IPS DF 4.7 (cell line): ENCODE results near the gene ELOVL6.
"Not testable (repeated sequence)": the region's sequence is repeated elsewhere in the genome, so short reads cannot be mapped to it uniquely, and the experiment has no call there.

Source experiments
- DNase-seq: peaks from one replicate; pipeline ENCODE4 v3.0.0-alpha.2; 2013; ENCODE audit warnings: low spot score; ENCODE audit errors: extremely low read depth

ELOVL6 gene

DNA sequence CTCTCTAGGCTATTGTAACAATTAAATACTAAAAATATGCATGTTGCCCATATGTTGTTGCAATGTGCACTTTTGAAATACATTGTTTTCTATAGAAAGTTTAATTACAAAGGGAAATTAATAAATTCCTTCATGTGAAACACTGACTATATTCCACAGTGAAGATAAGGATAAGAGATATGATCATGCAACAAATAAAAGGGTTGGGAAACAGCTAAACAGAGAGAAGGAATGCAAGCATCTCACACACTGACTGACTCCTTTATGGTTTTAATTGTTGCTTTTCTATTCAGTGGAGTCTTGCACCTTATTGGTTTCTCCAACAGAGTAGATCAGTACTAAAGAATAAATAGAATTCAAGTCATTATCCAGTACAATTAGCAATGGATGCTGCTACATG is 37.8 kb downstream of the ELOVL6 start:
- DNase-seq = no peak

DNA sequence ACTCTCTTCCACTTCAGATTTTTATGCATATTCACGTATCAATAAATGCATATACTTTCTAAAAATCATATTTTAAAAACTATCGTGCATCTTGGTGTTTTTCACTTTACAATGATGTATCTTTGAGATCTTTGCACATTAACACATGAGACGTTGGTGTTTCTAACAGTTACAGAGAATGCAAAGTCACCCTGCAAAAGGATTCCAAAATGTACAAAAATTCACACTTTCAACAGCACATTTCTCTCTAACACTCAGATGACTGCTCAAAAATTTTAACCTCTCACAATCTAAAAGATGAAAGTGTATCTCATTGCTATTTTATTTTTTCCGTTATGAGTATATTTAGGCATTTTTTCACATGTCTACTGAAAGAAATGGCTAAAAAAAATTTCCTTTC is 38.9 kb downstream of the ELOVL6 start:
- no peak for DNase-seq

DNA sequence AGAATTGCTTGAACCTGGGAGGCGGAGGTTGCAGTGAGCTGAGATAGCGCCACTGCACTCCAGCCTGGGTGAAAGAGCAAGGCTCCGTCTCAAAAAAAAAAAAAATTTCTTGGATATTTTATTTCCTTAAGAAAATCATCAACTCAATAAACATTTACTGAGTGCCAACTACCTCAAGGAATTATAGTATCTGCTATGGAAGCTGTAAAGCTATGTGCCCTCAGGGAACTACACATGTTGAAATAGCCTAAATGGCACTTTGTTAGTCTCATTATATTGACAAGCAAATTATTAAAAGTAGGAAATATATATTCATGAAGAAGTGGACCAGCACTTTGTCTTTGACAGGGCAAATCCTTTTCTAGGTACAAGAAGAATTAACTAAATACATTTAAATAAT is 40.8 kb downstream of the ELOVL6 start:
- DNase-seq = no peak

GRCh38 chr4:110157166-110157565 is 41.2 kb downstream of the ELOVL6 start:
- not testable (repeated sequence) for DNase-seq

DNA sequence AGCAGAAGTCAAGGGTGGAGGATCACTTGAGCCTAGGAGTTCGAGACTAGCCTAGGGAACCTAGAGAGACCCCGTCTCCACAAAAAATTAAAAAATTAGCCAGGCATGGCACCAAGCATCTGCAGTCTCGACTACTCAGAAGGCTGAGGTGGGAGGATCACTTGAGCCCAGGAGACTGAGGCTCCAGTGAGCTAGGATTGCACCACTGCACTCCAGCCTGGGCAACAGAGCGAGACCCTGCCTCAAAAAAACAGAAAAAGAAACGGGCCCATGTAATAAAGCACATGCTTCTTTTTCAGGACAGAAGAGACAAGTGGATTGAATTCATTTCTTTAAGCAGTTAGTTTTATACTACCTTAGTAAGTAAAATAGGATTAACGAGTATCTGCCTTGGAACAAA is 42.0 kb downstream of the ELOVL6 start:
- no peak for DNase-seq

- DNase-seq = no peak
Measured at GRCh38 chr4:110155654-110156053, 42.8 kb downstream of the ELOVL6 start.

- no peak for DNase-seq
Measured at GRCh38 chr4:110154582-110154981, 43.8 kb downstream of the ELOVL6 start.

GRCh38 chr4:110152386-110152785 is 46.0 kb downstream of the ELOVL6 start:
- no peak for DNase-seq

DNA sequence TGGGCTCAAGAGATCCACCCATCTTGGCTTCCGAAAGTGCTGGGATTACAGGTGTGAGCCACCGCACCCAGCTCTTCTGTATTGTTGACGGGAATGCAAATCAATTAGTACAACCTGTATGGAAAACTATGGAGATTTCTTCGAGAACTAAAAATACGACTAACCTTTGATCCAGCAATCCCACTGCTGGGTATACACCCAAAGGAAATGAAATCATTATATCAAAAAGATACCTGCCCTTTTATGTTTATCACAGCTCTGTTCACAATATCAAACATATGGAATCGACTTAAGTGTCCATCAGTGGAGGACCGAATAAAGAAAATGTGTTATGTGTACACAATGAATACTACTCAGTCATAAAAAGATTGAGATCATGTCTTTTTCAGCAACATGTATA is 49.3 kb downstream of the ELOVL6 start:
- DNase-seq = no peak

DNA sequence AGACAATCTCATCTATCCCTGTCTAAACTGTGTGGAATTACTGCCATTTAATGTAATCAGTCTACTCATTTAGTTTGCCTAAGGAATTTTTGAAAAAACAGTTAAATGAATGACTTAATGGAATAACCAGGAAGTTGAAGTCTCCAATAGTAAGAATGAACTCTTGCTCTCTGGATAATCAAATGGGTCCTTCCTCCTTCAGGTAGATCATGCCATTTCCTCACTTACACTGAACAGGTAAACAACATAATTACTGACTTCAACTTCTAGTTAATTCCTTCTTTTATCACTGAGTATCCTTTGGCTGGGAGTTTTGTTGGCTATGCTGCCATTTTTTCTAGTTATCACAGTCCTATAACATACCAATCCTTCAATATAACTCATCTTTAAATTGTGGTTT is 56.0 kb downstream of the ELOVL6 start:
- no peak for DNase-seq

DNA sequence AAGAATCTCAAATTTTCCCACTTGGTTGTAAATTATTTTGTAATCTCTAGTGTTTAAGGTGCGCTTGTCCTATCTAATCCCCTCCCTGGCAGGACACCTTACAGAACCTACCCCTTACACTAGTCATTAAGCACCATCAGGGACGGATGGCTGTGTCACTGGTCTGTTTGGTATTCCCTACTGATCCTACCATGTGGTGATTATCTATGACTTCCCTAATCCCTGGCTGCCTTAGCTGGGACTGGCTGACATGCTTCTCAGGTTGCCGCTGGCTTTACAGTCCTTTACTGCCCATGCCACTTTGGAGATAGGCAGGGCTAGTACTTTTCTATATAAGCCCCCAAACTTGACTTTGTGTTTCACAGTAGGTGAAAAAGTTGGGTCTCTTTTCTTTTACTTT is 58.6 kb downstream of the ELOVL6 start:
- DNase-seq = no peak

DNA sequence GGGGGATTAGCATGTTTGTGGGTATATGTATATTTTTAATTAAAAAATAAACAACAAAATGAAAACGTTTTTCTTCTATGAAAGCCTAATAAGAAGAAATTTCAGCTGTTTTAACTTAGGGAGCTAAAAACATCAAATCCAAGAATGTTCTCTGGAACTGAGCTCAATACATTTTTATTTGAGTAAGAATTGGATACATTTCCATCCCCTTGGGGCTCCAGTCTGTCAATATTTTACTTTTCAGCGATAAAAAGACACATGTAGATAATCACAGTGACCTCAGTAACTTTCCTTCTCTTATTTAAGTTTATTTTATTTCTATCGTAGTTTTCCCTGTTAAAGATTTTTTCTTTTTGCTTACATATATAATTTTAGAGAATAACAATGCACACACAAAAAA is 59.3 kb downstream of the ELOVL6 start:
- DNase-seq = no peak

GRCh38 chr4:110138551-110138950 is 59.9 kb downstream of the ELOVL6 start:
- no peak for DNase-seq

- DNase-seq = no peak
Measured at GRCh38 chr4:110137829-110138228, 60.6 kb downstream of the ELOVL6 start.

GRCh38 chr4:110135523-110135922 is 62.9 kb downstream of the ELOVL6 start:
- no peak for DNase-seq

DNA sequence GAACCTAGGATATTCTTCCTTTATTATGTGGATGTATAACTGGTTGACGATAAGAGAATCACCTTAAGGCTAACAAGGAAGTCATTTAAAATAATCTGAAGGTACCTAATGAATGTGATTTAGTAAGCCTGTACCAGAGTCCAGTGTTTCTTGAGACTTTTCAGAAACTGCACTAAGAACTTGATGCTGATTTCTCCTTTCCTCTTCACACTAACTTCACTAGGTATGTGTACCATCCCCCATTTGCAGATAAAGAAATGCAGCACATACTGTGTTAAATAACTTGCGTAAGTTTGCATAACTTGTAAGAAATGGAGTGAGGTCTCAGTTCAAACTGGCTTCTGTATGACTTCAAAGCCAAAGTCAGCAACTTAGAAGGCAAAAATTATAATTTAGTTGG is 63.3 kb downstream of the ELOVL6 start:
- DNase-seq = no peak

GRCh38 chr4:110134269-110134869 is 64.0 kb downstream of the ELOVL6 start:
- DNase-seq = no peak

DNA sequence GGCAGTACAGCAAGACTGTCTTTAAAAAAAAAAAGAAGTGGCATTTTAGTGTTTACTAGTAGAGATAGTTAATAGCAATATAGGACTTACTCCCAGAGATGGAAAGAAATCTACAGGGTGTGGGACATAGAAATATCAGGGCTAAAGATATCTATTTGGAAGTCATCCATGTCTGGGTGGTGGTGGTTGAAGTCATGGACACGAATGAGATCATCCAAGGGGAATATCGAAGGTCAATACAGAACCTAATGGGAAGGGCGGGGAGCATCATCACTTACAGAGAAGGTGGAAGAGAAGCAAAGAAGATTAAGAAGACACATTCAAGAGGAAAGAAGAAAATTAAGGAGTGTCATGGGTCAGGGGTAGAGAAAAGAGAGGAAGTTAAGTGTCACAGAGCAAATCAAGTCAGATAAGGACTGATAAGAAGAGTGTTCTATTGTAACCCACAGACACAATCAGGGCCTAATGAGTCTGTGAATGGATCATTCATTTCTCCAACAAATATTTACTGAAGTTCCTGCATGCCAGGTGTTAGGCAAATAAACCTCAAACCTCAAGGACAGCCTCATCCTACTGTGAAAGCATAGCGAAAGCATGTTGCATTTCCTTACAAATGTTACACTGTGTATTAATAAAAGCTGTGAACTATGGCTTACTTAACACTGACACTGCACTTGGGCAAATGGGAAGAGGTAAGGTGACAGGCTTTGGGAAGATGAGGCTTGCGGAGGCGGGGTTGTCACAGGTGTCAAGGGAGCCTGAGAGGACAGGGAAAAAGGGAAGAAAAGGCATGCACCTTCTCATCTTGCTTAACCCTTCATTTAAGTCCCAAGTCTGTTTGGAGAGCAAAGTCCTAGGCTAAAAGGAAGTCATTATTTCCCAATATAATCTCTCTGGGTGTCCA is 65.3 kb downstream of the ELOVL6 start:
- DNase-seq = no peak

- DNase-seq = no peak
Measured at GRCh38 chr4:110131916-110132315, 66.5 kb downstream of the ELOVL6 start.

GRCh38 chr4:110130576-110131358 is 67.6 kb downstream of the ELOVL6 start:
- no peak for DNase-seq

GRCh38 chr4:110129544-110129943 is 68.9 kb downstream of the ELOVL6 start:
- DNase-seq = no peak

GRCh38 chr4:110128472-110128919 is 69.9 kb downstream of the ELOVL6 start:
- DNase-seq = no peak
